NCI-H446 treated with DMSO at 0.1 percent for 48 hours (cell line): ENCODE data around the gene C15orf40.
A peak's percentile ranks its signal among the peaks of the same experiment; 100 is the strongest.

Experiments
- DNase-seq: peaks from one replicate; lab custom pipeline; 2025; lab: John Stamatoyannopoulos, UW

Gene C15orf40

GRCh38 chr15:82993144-82993543 lies 18.3 kb downstream of the C15orf40 start:
- DNase-seq = no peak

- DNase-seq = no peak
These were observed 18.9 kb downstream of the C15orf40 start for GRCh38 chr15:82992436-82992998.

- no peak for DNase-seq
These were observed 25.0 kb downstream of the C15orf40 start for GRCh38 chr15:82986442-82986780.

GRCh38 chr15:82985688-82986441 lies 25.6 kb downstream of the C15orf40 start, which contains the start of gene RAMAC:
Gene RAMAC (plus strand): TSS chr15:82986210. CDS start chr15:82989019, 2,809 bp downstream.
- peak; percentile 95 for DNase-seq

GRCh38 chr15:82980981-82981380 lies 30.5 kb downstream of the C15orf40 start:
- no peak for DNase-seq

- DNase-seq = no peak
These were observed 31.7 kb downstream of the C15orf40 start for GRCh38 chr15:82979726-82980125.

- no peak for DNase-seq
These were observed 33.0 kb downstream of the C15orf40 start for GRCh38 chr15:82978438-82978837.

GRCh38 chr15:82977076-82977475 lies 34.4 kb downstream of the C15orf40 start:
- DNase-seq = no peak

- DNase-seq = no peak
These were observed 38.4 kb downstream of the C15orf40 start for GRCh38 chr15:82972990-82973389.

- DNase-seq = no peak
These were observed 40.0 kb downstream of the C15orf40 start for GRCh38 chr15:82971218-82971984.

- DNase-seq = no peak
These were observed 40.7 kb downstream of the C15orf40 start for GRCh38 chr15:82970696-82971095.

- no peak for DNase-seq
These were observed 41.3 kb downstream of the C15orf40 start for GRCh38 chr15:82970078-82970686.

GRCh38 chr15:82969353-82969752 lies 42.1 kb downstream of the C15orf40 start:
- no peak for DNase-seq

- no peak for DNase-seq
These were observed 43.4 kb downstream of the C15orf40 start for GRCh38 chr15:82968066-82968465.

GRCh38 chr15:82966671-82967071 lies 44.8 kb downstream of the C15orf40 start:
- DNase-seq = no peak

GRCh38 chr15:82964890-82965289 lies 46.5 kb downstream of the C15orf40 start:
- no peak for DNase-seq

- DNase-seq = no peak
These were observed 47.7 kb downstream of the C15orf40 start for GRCh38 chr15:82963471-82964341.

- DNase-seq = no peak
These were observed 50.7 kb downstream of the C15orf40 start for GRCh38 chr15:82960766-82961165.

- no peak for DNase-seq
These were observed 52.0 kb downstream of the C15orf40 start for GRCh38 chr15:82959423-82959822.

- DNase-seq = no peak
These were observed 52.8 kb downstream of the C15orf40 start for GRCh38 chr15:82958638-82959037.
